ENCODE data around the gene LY6G5C. TPM values are rescaled to one million over a fixed set of nuclear protein-coding genes. Genes with fewer than 3 reads are reported as not detected.

LY6G5C gene
- total and polyA plus RNA-seq, 2 of the 13 experiments (the other 11 are each of a cell fraction or from before 2014, with no cell fraction given): 0.33 to 0.55 TPM

DNA sequence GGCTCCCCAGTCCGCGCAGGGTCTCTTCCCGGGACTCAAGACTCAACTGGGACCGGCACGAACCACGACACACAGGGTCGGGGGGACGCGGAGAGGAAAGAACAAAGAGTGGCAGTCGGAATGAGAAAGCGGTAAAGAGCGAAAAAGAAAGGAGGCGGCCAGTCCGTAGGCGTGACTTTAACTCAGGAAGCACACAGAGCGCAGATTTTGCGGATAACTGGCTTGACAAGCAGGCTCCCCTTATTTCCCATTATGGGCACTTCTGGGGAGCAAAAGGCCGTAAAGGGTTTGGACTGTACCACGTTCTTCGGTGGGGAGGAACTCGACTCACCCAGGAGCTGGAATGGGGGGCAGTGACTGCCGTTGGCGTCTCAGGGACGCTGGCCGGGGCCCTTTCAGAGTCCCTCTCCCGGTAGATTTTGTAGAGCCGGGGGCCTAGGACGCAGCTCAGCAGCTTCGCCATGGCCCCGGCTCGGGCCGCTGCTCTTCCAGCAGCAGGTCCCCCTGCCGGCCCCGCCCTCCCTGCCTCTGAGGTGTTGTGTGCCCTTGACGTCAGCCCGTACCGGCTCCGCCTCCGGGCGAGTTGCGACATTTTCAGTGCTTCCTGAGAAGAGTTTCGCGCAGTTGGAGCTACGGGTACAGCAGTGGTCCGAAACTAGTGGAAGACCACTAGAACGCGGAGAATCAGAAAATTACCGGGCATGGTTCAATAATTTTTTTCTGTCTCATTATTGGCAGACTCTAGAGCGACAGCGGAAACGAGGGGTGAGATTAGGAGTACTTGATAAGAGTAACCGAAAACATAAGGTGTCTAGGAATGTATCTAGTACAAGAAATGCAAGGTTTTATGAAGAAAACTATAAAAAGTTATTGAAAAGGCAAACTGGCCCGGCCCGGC is 22.2 kb upstream of the LY6G5C start, which contains the start of gene ABHD16A (continued):
- TF ChIP-seq, protein P1, sequence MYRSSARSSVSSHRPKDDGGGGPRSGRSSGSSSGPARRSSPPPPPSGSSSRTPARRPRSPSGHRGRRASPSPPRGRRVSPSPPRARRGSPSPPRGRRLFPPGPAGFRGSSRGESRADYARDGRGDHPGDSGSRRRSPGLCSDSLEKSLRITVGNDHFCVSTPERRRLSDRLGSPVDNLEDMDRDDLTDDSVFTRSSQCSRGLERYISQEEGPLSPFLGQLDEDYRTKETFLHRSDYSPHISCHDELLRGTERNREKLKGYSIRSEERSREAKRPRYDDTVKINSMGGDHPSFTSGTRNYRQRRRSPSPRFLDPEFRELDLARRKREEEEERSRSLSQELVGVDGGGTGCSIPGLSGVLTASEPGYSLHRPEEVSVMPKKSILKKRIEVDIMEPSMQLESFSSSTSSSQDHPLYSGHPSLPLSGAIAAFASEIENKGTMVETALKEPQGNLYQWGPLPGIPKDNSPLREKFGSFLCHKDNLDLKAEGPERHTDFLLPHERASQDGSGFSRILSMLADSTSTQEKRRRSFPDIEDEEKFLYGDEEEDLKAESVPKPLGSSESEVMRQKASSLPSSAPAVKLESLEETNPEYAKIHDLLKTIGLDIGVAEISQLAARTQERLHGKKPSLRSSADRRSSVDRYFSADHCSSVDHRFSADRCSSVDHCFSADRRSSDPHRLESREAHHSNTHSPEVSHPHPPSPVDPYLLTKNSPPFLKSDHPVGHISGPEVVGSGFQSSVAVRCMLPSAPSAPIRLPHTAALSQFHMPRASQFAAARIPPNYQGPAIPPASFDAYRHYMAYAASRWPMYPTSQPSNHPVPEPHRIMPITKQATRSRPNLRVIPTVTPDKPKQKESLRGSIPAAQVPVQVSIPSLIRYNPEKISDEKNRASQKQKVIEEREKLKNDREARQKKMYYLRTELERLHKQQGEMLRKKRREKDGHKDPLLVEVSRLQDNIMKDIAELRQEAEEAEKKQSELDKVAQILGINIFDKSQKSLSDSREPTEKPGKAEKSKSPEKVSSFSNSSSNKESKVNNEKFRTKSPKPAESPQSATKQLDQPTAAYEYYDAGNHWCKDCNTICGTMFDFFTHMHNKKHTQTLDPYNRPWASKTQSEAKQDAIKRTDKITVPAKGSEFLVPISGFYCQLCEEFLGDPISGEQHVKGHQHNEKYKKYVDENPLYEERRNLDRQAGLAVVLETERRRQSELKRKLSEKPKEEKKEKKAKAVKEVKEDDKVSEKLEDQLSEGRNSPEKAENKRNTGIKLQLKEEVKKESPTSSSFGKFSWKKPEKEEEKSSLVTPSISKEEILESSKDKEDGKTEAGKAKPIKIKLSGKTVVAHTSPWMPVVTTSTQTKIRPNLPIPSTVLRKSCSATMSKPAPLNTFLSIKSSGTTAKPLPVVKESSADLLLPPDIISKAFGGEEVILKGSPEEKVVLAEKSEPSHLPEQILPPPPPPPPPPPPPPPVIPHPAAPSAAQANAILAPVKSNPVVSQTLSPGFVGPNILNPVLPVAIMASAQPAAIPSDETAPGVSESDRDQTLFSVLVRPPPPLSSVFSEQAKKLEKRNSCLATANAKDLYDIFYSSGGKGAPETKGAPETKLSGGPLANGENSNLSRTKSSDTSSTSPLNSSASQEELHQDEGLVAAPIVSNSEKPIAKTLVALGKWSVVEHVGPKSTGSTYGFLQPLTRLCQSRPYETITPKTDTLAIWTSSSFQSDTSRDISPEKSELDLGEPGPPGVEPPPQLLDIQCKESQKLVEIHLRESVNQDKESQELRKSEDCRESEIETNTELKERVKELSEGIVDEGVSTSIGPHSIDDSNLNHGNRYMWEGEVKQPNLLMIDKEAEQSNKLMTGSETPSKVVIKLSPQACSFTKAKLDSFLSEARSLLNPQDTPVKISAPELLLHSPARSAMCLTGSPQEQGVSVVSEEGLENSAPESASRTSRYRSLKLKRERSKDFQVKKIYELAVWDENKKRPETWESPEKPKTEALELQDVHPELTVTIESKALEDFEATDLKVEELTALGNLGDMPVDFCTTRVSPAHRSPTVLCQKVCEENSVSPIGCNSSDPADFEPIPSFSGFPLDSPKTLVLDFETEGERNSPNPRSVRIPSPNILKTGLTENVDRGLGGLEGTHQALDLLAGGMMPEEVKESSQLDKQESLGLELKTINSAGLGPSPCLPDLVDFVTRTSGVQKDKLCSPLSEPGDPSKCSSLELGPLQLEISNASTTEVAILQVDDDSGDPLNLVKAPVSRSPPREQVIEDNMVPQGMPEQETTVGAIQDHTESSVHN (CRISPR knock-in tag; IDR thresholded peaks at IDR 0.05): no peak
- peak; percentile 93 for TF ChIP-seq SPEN (CRISPR knock-in tag; IDR thresholded peaks at IDR 0.05; ENCODE audit: low read depth)
- TF ChIP-seq, protein P2, sequence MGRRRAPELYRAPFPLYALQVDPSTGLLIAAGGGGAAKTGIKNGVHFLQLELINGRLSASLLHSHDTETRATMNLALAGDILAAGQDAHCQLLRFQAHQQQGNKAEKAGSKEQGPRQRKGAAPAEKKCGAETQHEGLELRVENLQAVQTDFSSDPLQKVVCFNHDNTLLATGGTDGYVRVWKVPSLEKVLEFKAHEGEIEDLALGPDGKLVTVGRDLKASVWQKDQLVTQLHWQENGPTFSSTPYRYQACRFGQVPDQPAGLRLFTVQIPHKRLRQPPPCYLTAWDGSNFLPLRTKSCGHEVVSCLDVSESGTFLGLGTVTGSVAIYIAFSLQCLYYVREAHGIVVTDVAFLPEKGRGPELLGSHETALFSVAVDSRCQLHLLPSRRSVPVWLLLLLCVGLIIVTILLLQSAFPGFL (CRISPR knock-in tag; IDR thresholded peaks at IDR 0.05): no peak
- TF ChIP-seq, protein P3, sequence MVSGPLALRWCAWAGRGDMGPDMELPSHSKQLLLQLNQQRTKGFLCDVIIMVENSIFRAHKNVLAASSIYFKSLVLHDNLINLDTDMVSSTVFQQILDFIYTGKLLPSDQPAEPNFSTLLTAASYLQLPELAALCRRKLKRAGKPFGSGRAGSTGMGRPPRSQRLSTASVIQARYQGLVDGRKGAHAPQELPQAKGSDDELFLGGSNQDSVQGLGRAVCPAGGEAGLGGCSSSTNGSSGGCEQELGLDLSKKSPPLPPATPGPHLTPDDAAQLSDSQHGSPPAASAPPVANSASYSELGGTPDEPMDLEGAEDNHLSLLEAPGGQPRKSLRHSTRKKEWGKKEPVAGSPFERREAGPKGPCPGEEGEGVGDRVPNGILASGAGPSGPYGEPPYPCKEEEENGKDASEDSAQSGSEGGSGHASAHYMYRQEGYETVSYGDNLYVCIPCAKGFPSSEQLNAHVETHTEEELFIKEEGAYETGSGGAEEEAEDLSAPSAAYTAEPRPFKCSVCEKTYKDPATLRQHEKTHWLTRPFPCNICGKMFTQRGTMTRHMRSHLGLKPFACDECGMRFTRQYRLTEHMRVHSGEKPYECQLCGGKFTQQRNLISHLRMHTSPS (CRISPR knock-in tag; IDR thresholded peaks at IDR 0.05; ENCODE audit: low read depth): no peak
- TF ChIP-seq, protein P4, sequence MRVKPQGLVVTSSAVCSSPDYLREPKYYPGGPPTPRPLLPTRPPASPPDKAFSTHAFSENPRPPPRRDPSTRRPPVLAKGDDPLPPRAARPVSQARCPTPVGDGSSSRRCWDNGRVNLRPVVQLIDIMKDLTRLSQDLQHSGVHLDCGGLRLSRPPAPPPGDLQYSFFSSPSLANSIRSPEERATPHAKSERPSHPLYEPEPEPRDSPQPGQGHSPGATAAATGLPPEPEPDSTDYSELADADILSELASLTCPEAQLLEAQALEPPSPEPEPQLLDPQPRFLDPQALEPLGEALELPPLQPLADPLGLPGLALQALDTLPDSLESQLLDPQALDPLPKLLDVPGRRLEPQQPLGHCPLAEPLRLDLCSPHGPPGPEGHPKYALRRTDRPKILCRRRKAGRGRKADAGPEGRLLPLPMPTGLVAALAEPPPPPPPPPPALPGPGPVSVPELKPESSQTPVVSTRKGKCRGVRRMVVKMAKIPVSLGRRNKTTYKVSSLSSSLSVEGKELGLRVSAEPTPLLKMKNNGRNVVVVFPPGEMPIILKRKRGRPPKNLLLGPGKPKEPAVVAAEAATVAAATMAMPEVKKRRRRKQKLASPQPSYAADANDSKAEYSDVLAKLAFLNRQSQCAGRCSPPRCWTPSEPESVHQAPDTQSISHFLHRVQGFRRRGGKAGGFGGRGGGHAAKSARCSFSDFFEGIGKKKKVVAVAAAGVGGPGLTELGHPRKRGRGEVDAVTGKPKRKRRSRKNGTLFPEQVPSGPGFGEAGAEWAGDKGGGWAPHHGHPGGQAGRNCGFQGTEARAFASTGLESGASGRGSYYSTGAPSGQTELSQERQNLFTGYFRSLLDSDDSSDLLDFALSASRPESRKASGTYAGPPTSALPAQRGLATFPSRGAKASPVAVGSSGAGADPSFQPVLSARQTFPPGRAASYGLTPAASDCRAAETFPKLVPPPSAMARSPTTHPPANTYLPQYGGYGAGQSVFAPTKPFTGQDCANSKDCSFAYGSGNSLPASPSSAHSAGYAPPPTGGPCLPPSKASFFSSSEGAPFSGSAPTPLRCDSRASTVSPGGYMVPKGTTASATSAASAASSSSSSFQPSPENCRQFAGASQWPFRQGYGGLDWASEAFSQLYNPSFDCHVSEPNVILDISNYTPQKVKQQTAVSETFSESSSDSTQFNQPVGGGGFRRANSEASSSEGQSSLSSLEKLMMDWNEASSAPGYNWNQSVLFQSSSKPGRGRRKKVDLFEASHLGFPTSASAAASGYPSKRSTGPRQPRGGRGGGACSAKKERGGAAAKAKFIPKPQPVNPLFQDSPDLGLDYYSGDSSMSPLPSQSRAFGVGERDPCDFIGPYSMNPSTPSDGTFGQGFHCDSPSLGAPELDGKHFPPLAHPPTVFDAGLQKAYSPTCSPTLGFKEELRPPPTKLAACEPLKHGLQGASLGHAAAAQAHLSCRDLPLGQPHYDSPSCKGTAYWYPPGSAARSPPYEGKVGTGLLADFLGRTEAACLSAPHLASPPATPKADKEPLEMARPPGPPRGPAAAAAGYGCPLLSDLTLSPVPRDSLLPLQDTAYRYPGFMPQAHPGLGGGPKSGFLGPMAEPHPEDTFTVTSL (CRISPR knock-in tag; IDR thresholded peaks at IDR 0.05; ENCODE audit: borderline replicate concordance): peak; percentile 34; the same call in 1 of the 2 replicates
- no peak for TF ChIP-seq NFE2 (CRISPR knock-in tag; IDR thresholded peaks at IDR 0.05)
- no peak for TF ChIP-seq STAG1 (CRISPR knock-in tag; IDR thresholded peaks at IDR 0.05)
- peak; percentile 66; the same call in 1 of the 2 replicates for TF ChIP-seq ZNF292 (CRISPR knock-in tag; IDR thresholded peaks at IDR 0.05; ENCODE audit: borderline replicate concordance, low read depth)
- peak; percentile 77; the same call in 1 of the 2 replicates for TF ChIP-seq SIN3A (IDR thresholded peaks at IDR 0.05; ENCODE audit: borderline replicate concordance, low read depth, low read length)
